Astrocyte (in vitro differentiated cells and primary cell): Measurements from ENCODE around the gene DNAJC18.

ENCODE experiments used
- EZH2 ChIP-seq: IDR thresholded peaks from 2 replicates; pipeline ENCODE4 v1.6.1; 2012; ENCODE audit warnings: mild to moderate bottlenecking, low read length, inconsistent platforms; ENCODE audit not compliant: insufficient read depth
- TF ChIP-seq, protein P1 (sequence below): IDR thresholded peaks from 2 replicates; pipeline ENCODE4 v1.5.1; 2011; ENCODE audit warnings: low read depth, mild to moderate bottlenecking, inconsistent platforms, low read length, moderate library complexity; ENCODE audit not compliant: insufficient read depth

GRCh38 chr5:139379626-139380449 is 59.5 kb downstream of the DNAJC18 start:
- TF ChIP-seq EZH2 = no peak
- TF ChIP-seq, protein P1, sequence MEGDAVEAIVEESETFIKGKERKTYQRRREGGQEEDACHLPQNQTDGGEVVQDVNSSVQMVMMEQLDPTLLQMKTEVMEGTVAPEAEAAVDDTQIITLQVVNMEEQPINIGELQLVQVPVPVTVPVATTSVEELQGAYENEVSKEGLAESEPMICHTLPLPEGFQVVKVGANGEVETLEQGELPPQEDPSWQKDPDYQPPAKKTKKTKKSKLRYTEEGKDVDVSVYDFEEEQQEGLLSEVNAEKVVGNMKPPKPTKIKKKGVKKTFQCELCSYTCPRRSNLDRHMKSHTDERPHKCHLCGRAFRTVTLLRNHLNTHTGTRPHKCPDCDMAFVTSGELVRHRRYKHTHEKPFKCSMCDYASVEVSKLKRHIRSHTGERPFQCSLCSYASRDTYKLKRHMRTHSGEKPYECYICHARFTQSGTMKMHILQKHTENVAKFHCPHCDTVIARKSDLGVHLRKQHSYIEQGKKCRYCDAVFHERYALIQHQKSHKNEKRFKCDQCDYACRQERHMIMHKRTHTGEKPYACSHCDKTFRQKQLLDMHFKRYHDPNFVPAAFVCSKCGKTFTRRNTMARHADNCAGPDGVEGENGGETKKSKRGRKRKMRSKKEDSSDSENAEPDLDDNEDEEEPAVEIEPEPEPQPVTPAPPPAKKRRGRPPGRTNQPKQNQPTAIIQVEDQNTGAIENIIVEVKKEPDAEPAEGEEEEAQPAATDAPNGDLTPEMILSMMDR = no peak
